SK-N-SH treated with all-trans-retinoic acid at 6 μM for 48 hours (cell line): ENCODE measurements around the gene SYNDIG1.
"Not testable (repeated sequence)": the region's sequence is repeated elsewhere in the genome, so short reads cannot be mapped to it uniquely, and the experiment has no call there.

Source experiments
- ATAC-seq: fragments of 200-7000 bp; cut with Tn5 transposase; 3 replicates; pipeline ENCODE4 v1.9.1; 2020; ENCODE audit warnings: mild to moderate bottlenecking, moderate library complexity
- ARNTL ChIP-seq: fragments of 450-650 bp; formaldehyde crosslinking; IDR thresholded peaks from 2 replicates; pipeline ENCODE4 v1.5.0; 2020; ENCODE audit warnings: low read depth, mild to moderate bottlenecking, moderate library complexity, borderline replicate concordance
- BACH2 ChIP-seq: fragments of 250-450 bp; sonication (Bioruptor Pico); IDR thresholded peaks from 2 replicates; pipeline ENCODE4 v1.9.0; 2021; ENCODE audit warnings: mild to moderate bottlenecking, borderline replicate concordance
- CSDC2 ChIP-seq: fragments of 250-450 bp; sonication (Bioruptor Pico); IDR thresholded peaks from 2 replicates; pipeline ENCODE4 v1.5.0; 2020; ENCODE audit warnings: mild to moderate bottlenecking, moderate library complexity
- ESRRG ChIP-seq: fragments of 250-450 bp; sonication (Bioruptor Pico); IDR thresholded peaks from 2 replicates; pipeline ENCODE4 v1.6.1; 2021; ENCODE audit warnings: mild to moderate bottlenecking
- GLIS3 ChIP-seq: fragments of 250-450 bp; sonication (Bioruptor Pico); IDR thresholded peaks from 2 replicates; pipeline ENCODE4 v1.5.0; 2020; ENCODE audit warnings: mild to moderate bottlenecking, moderate library complexity
- ISL1 ChIP-seq: fragments of 250-450 bp; sonication (Bioruptor Pico); IDR thresholded peaks from 2 replicates; pipeline ENCODE4 v2.1.2; 2022; ENCODE audit warnings: mild to moderate bottlenecking, moderate library complexity
- OSR1 ChIP-seq: fragments of 250-450 bp; sonication (Bioruptor Pico); IDR thresholded peaks from 2 replicates; pipeline ENCODE4 v1.8.0; 2022; ENCODE audit warnings: moderate library complexity, mild to moderate bottlenecking, inconsistent platforms
- PPARA ChIP-seq: fragments of 250-450 bp; sonication (Bioruptor Pico); IDR thresholded peaks from 2 replicates; pipeline ENCODE4 v1.5.0; 2020; ENCODE audit warnings: mild to moderate bottlenecking, borderline replicate concordance
- RARB ChIP-seq: fragments of 250-450 bp; sonication (Bioruptor Pico); IDR thresholded peaks from 2 replicates; pipeline ENCODE4 v1.8.0; 2021; ENCODE audit warnings: mild to moderate bottlenecking, moderate library complexity
- TCF4 ChIP-seq: fragments of 250-450 bp; sonication (Bioruptor Pico); IDR thresholded peaks from 2 replicates; pipeline ENCODE4 v1.8.0; 2021; ENCODE audit warnings: mild to moderate bottlenecking, moderate library complexity, borderline replicate concordance
- TOX ChIP-seq: fragments of 250-450 bp; sonication (Bioruptor Pico); IDR thresholded peaks from 2 replicates; pipeline ENCODE4 v1.8.0; 2021; ENCODE audit warnings: mild to moderate bottlenecking, moderate library complexity, borderline replicate concordance
- ZC3H10 ChIP-seq: fragments of 250-450 bp; sonication (Bioruptor Pico); IDR thresholded peaks from 2 replicates; pipeline ENCODE4 v1.5.1; 2021; ENCODE audit warnings: mild to moderate bottlenecking, moderate library complexity
- ZFP3 ChIP-seq: fragments of 250-450 bp; sonication (Bioruptor Pico); IDR thresholded peaks from 2 replicates; pipeline ENCODE4 v1.5.0; 2020; ENCODE audit warnings: mild to moderate bottlenecking, moderate library complexity
- ZFP30 ChIP-seq: fragments of 450-650 bp; formaldehyde crosslinking; IDR thresholded peaks from 2 replicates; pipeline ENCODE4 v1.5.0; 2022; ENCODE audit warnings: mild to moderate bottlenecking, moderate library complexity
- ZNF70 ChIP-seq: fragments of 450-650 bp; formaldehyde crosslinking; IDR thresholded peaks from 2 replicates; pipeline ENCODE4 v1.5.0; 2020; ENCODE audit warnings: mild to moderate bottlenecking, moderate library complexity
- ZNF8 ChIP-seq: fragments of 450-650 bp; formaldehyde crosslinking; IDR thresholded peaks from 2 replicates; pipeline ENCODE4 v1.5.0; 2020; ENCODE audit warnings: mild to moderate bottlenecking, moderate library complexity
- TF ChIP-seq, protein P1 (sequence below): fragments of 250-450 bp; sonication (Bioruptor Pico); IDR thresholded peaks from 2 replicates; pipeline ENCODE4 v1.5.1; 2020; ENCODE audit warnings: low read depth, mild to moderate bottlenecking, moderate library complexity
- TF ChIP-seq, protein P2 (sequence below): fragments of 250-450 bp; sonication (Bioruptor Pico); IDR thresholded peaks from 2 replicates; pipeline ENCODE4 v1.5.1; 2021; ENCODE audit warnings: mild to moderate bottlenecking, moderate library complexity
- TF ChIP-seq, protein P3 (sequence below): fragments of 250-450 bp; sonication (Bioruptor Pico); IDR thresholded peaks from 2 replicates; pipeline ENCODE4 v1.5.0; 2020; ENCODE audit warnings: mild to moderate bottlenecking, moderate library complexity
- TF ChIP-seq, protein P4 (sequence below): fragments of 250-450 bp; sonication (Bioruptor Pico); IDR thresholded peaks from 2 replicates; pipeline ENCODE4 v1.8.0; 2021; ENCODE audit warnings: low read depth, mild to moderate bottlenecking, moderate library complexity, borderline replicate concordance

The SYNDIG1 gene

DNA sequence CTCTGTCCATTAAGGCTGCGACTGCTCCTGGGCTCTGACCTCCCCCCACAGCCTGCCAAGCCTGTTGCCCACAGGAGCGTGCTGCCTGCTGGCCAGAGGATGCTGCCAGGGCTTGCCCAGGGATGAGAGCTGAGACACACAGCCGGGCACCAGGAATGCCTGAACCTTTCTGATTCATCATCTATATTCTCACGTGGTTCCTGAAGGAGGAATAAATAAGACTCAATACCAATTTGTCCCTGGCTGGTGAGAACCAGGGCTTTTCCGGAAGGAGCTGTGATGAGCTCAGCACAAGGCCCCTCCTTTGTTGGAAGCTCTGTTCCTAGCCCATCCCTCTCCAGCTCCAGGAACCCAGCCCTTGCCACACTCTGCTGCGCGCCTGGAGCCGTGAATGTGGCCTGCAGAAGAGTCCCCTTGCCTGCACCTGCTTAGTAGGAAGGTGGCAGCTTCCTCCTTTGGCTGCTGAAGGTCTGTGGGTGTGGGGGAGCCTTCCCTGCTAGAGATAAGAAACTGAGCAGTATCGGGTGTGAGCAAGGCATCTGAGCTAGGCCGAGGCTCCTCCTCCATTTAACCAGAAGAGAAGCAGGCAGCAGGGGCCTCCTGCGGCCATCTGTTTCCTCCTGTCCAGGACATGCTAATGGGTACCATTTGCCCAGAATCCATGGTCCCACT is 37.9 kb downstream of the SYNDIG1 start:
- TF ChIP-seq, protein P1, sequence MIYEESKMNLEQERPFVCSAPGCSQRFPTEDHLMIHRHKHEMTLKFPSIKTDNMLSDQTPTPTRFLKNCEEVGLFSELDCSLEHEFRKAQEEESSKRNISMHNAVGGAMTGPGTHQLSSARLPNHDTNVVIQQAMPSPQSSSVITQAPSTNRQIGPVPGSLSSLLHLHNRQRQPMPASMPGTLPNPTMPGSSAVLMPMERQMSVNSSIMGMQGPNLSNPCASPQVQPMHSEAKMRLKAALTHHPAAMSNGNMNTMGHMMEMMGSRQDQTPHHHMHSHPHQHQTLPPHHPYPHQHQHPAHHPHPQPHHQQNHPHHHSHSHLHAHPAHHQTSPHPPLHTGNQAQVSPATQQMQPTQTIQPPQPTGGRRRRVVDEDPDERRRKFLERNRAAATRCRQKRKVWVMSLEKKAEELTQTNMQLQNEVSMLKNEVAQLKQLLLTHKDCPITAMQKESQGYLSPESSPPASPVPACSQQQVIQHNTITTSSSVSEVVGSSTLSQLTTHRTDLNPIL (CRISPR knock-in tag), result no peak
- TF ChIP-seq ZFP30 (CRISPR knock-in tag), result no peak
- no peak for TF ChIP-seq ZC3H10 (CRISPR knock-in tag)
- no peak for TF ChIP-seq TOX (CRISPR knock-in tag)
- no peak for TF ChIP-seq TCF4 (CRISPR knock-in tag)
- TF ChIP-seq, protein P2, sequence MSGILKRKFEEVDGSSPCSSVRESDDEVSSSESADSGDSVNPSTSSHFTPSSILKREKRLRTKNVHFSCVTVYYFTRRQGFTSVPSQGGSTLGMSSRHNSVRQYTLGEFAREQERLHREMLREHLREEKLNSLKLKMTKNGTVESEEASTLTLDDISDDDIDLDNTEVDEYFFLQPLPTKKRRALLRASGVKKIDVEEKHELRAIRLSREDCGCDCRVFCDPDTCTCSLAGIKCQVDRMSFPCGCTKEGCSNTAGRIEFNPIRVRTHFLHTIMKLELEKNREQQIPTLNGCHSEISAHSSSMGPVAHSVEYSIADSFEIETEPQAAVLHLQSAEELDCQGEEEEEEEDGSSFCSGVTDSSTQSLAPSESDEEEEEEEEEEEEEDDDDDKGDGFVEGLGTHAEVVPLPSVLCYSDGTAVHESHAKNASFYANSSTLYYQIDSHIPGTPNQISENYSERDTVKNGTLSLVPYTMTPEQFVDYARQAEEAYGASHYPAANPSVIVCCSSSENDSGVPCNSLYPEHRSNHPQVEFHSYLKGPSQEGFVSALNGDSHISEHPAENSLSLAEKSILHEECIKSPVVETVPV (CRISPR knock-in tag), result no peak
- TF ChIP-seq BACH2 (CRISPR knock-in tag), result no peak
- no peak for TF ChIP-seq CSDC2 (CRISPR knock-in tag)
- TF ChIP-seq GLIS3, result no peak
- TF ChIP-seq, protein P3, sequence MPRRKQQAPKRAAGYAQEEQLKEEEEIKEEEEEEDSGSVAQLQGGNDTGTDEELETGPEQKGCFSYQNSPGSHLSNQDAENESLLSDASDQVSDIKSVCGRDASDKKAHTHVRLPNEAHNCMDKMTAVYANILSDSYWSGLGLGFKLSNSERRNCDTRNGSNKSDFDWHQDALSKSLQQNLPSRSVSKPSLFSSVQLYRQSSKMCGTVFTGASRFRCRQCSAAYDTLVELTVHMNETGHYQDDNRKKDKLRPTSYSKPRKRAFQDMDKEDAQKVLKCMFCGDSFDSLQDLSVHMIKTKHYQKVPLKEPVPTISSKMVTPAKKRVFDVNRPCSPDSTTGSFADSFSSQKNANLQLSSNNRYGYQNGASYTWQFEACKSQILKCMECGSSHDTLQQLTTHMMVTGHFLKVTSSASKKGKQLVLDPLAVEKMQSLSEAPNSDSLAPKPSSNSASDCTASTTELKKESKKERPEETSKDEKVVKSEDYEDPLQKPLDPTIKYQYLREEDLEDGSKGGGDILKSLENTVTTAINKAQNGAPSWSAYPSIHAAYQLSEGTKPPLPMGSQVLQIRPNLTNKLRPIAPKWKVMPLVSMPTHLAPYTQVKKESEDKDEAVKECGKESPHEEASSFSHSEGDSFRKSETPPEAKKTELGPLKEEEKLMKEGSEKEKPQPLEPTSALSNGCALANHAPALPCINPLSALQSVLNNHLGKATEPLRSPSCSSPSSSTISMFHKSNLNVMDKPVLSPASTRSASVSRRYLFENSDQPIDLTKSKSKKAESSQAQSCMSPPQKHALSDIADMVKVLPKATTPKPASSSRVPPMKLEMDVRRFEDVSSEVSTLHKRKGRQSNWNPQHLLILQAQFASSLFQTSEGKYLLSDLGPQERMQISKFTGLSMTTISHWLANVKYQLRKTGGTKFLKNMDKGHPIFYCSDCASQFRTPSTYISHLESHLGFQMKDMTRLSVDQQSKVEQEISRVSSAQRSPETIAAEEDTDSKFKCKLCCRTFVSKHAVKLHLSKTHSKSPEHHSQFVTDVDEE (CRISPR knock-in tag), result no peak
- TF ChIP-seq ESRRG (CRISPR knock-in tag), result no peak
- TF ChIP-seq ZNF8, result no peak
- TF ChIP-seq, protein P4, sequence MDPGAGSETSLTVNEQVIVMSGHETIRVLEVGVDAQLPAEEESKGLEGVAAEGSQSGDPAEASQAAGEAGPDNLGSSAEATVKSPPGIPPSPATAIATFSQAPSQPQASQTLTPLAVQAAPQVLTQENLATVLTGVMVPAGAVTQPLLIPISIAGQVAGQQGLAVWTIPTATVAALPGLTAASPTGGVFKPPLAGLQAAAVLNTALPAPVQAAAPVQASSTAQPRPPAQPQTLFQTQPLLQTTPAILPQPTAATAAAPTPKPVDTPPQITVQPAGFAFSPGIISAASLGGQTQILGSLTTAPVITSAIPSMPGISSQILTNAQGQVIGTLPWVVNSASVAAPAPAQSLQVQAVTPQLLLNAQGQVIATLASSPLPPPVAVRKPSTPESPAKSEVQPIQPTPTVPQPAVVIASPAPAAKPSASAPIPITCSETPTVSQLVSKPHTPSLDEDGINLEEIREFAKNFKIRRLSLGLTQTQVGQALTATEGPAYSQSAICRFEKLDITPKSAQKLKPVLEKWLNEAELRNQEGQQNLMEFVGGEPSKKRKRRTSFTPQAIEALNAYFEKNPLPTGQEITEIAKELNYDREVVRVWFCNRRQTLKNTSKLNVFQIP (CRISPR knock-in tag), result no peak
- no peak for ATAC-seq

DNA sequence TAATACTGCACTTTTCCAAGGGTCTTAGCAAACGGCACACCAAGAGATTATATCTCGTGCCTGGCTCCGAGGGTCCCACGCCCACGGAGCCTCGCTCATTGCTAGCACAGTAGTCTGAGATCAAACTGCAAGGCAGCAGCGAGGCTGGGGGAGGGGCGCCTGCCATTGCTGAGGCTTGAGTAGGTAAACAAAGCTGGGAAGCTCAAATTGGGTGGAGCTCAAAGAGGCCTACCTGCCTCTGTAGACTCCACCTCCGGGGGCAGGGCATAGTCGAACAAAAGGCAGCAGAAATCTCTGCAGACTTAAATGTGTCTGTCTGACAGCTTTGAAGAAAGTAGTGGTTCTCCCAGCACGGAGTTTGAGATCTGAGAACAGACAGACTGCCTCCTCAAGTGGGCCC is 43.0 kb downstream of the SYNDIG1 start:
- not testable (repeated sequence) for ATAC-seq

DNA sequence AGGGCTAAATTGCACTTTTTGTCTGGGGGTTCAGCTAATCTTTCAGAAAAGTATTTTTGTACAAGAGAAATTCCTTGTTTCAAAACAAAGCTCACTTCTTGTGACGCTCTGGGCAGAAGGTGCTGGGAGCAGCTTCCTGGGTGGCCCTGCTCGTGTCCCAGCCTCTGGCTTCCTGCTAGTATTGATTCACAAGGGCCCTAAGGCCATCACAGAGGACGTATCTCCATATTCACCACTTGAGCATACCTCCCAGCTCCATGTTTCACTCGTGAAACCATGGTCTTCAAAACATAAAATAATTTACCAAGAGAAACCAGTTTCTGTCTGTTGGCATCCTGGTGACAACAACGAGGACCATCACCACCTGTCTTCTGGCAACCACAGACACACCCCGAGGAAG is 49.1 kb downstream of the SYNDIG1 start:
- no peak for ATAC-seq
- TF ChIP-seq ZFP3 (CRISPR knock-in tag) (no peak), ARNTL (CRISPR knock-in tag) (no peak), ESRRG (CRISPR knock-in tag) (no peak), ZFP30 (CRISPR knock-in tag) (no peak), RARB (no peak), ZNF70 (no peak)

DNA sequence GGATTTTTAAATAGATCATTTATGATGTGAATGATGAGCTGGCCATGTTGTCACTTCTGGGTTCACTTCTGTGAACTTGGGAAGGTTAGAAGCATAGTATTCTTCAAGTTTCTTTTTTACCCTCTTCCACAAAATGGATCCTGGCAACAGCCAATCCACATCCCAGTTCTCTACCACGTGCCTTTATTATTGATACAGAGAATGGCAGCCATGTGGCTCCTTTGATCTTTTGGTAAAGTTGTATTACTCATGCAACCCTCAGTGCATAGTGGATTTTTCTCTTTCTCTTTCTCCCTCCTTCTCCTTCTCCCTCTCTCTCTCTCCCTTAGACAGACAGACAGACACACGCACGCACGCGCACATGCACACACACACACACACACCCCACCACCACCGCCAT is 50.0 kb downstream of the SYNDIG1 start:
- TF ChIP-seq, protein P2 (CRISPR knock-in tag), result no peak
- TF ChIP-seq GLIS3 (no peak), BACH2 (CRISPR knock-in tag) (no peak), ISL1 (CRISPR knock-in tag) (no peak), PPARA (CRISPR knock-in tag) (no peak), ESRRG (CRISPR knock-in tag) (no peak), OSR1 (CRISPR knock-in tag) (no peak), ARNTL (CRISPR knock-in tag) (no peak)
- no peak for ATAC-seq
